ENCODE data around the gene ZNRF3. TPM values are rescaled to one million over a fixed set of nuclear protein-coding genes. Genes with fewer than 3 reads are reported as not detected.

Gene ZNRF3
- total RNA-seq, 4 donors from 2014 or later = 17.2 to 22.8 (median 19.5) TPM

DNA sequence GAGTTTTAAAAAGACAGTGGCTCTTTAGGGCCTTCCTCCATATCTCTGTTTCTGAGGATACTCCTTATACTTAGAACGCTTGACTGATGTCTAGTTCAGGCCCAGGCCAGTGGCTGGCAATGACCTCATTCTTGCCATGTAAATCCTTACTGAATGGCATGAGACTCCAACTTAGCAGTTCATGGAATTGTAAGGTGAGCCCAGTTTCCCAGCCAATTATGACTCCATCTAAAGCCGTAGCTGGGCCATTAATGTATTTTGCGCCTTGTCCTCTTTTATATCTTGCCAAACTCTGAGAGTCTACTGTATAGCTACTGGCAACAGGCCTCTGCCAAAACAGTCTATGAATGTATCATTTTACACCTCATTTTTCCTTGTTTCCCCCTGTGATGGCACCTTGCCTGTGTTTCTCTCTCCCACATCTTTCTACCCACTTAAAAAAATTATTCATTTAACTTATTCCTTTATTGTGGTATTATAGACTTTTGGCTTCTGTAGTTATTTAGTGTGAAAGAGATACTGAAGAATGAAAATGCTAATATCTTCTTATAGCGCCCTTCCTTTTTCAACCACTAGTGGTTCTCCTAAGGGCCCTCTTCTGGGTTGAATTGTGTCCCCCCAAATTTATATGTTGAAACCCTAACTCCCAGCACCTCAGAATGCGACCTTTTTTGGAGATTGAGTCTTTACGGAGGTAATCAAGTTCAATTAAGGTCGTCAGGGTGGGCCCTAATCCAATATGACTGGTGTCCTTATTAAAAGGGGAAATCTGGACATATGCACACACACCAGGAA lies 67.4 kb downstream of the ZNRF3 start:
- TF ChIP-seq, protein P1, sequence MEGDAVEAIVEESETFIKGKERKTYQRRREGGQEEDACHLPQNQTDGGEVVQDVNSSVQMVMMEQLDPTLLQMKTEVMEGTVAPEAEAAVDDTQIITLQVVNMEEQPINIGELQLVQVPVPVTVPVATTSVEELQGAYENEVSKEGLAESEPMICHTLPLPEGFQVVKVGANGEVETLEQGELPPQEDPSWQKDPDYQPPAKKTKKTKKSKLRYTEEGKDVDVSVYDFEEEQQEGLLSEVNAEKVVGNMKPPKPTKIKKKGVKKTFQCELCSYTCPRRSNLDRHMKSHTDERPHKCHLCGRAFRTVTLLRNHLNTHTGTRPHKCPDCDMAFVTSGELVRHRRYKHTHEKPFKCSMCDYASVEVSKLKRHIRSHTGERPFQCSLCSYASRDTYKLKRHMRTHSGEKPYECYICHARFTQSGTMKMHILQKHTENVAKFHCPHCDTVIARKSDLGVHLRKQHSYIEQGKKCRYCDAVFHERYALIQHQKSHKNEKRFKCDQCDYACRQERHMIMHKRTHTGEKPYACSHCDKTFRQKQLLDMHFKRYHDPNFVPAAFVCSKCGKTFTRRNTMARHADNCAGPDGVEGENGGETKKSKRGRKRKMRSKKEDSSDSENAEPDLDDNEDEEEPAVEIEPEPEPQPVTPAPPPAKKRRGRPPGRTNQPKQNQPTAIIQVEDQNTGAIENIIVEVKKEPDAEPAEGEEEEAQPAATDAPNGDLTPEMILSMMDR (IDR thresholded peaks at IDR 0.05) = no peak
- TF ChIP-seq POLR2A (IDR thresholded peaks at IDR 0.05) = no peak
- no peak overlapping the region for H3K4me3 ChIP-seq (ENCODE audit: low read depth, poor library complexity, severe bottlenecking)
- intact Hi-C loops (cut with DNase I; ENCODE audit: low total_unique reads) = no loop called here
- peak in 1 of 2 donors; percentile 29 for DNase-seq (ENCODE audit: low spot score in 2 of 2)
- WGBS, 2 donors = 76 to 80% methylated on average over 7 of the region's 7 CpGs

DNA sequence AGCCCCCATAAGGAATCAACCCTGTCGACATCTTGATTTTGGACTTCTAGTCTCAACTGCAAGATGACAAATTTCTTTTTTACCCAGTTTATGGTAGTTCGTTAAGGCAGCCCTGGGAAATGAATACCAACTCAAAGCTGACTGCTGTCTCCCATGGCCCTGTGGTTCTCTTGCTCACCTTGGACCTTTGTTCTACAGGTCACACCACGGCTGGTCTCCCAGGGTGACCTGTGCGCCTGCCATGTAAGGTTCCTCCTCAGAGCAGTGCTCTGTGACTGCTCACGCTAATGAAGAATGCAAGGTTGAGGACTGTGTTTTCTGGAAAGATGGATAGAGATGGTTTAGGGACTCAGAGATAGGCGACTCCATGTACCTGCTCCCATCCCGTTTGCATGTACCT lies 68.2 kb downstream of the ZNRF3 start:
- TF ChIP-seq, protein P1 (IDR thresholded peaks at IDR 0.05) = no peak
- TF ChIP-seq POLR2A (IDR thresholded peaks at IDR 0.05) = no peak
- H3K4me3 ChIP-seq (ENCODE audit: low read depth, poor library complexity, severe bottlenecking) = no peak overlapping the region
- WGBS, 2 donors = 88 to 95% methylated on average over 7 of the region's 7 CpGs
- intact Hi-C loops (cut with DNase I; ENCODE audit: low total_unique reads) = no loop called here
- DNase-seq (ENCODE audit: low spot score in 2 of 2) = peak in 1 of 2 donors; percentile 39

DNA sequence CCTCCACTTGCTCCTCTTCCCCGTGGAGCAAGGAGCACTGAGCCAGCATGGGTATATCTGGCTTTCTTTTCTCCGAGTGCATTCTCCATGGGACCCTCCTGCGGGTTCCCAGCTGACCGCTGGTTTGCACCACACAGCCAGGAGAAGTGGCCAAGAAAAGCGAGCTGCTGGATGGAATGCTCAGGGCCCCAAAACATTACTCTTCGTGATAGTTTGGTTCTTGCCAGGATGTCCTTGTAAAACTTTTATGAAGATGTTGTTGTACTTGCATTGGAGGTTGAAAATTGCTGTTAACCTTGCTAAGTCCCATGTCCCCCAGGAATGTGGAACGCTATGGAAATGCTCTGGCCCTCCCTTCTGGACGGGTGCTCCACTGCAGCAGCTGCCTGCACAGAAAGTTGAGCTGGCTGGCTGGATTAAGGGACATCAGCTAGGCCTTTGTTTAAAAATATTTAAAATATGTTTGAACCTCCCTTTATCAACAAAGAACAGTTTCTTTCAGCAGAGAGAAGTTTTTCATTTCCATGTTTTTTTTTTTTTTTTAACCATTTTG lies 68.7 kb downstream of the ZNRF3 start:
- peak in 1 of 2 donors; percentile 25 for DNase-seq (ENCODE audit: low spot score in 2 of 2)
- H3K4me3 ChIP-seq (ENCODE audit: low read depth, poor library complexity, severe bottlenecking) = no peak overlapping the region
- no peak for TF ChIP-seq POLR2A (IDR thresholded peaks at IDR 0.05)
- TF ChIP-seq, protein P1 (IDR thresholded peaks at IDR 0.05) = no peak
- WGBS, 2 donors = 51 to 64% methylated on average over 8 of the region's 8 CpGs
- intact Hi-C loops (cut with DNase I; ENCODE audit: low total_unique reads) = no loop called here

DNA sequence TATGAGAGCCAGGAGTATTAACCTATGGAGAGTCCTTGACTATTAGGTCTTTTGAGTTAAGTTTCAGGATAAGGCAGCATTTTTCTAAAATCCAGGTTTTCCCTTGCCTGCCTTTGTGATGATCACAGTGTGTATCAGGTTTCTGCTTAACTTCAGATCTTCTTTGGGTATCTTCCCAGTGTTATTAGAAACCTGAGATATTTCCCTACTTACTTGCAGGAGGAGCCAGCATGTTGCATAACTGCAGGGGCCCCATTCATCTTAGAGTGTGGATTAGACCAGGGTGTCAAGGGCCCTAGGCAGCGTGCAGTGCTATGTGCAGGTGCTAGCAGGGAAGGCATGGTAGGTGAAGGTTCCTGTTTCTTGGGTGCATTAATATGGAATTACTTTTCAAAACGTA lies 69.5 kb downstream of the ZNRF3 start:
- DNase-seq (ENCODE audit: low spot score in 2 of 2) = peak in 1 of 2 donors; percentile 31
- 49 to 64% methylated on average over 2 of the region's 2 CpGs for WGBS, 2 donors
- intact Hi-C loops (cut with DNase I; ENCODE audit: low total_unique reads) = no loop called here
- H3K4me3 ChIP-seq (ENCODE audit: low read depth, poor library complexity, severe bottlenecking) = no peak overlapping the region
- TF ChIP-seq, protein P1 (IDR thresholded peaks at IDR 0.05) = no peak
- no peak for TF ChIP-seq POLR2A (IDR thresholded peaks at IDR 0.05)

DNA sequence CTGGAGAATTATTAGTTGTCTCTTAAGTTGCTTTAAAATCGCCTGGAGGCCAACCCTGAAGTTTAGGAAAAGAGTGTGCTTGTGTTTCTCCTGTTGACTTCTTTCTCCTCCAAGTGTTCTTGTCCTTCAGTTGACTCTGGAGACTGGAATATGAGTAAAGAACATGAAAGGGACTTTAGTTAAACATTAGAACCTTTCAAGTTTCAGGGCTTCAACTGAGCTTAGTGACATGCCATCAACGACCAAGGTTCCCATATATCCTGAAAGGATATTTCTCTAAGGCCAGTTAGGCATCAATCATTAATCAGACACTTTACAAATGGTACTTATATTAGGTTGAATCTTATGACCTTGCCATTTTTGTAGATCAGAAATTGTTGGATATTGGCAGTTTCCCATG lies 70.0 kb downstream of the ZNRF3 start:
- H3K4me3 ChIP-seq (ENCODE audit: low read depth, poor library complexity, severe bottlenecking) = no peak overlapping the region
- no peak for TF ChIP-seq POLR2A (IDR thresholded peaks at IDR 0.05)
- TF ChIP-seq, protein P1 (IDR thresholded peaks at IDR 0.05) = no peak
- WGBS, 2 donors = 74 to 79% methylated on average over 2 of the region's 2 CpGs
- DNase-seq (ENCODE audit: low spot score in 2 of 2) = no peak
- intact Hi-C loops (cut with DNase I; ENCODE audit: low total_unique reads) = no loop called here
